Fibroblast of lung (primary cell): ENCODE results near the gene DAGLB. TPM values are rescaled to one million over a fixed set of nuclear protein-coding genes. Genes with fewer than 3 reads are reported as not detected.

Source experiments
- DNase-seq, 2 donors: peaks; one replicate each; pipeline versions ENCODE4 v3.0.0 to v3.0.0-alpha.2; 2010; ENCODE audit warnings: low read depth in 2 of 2
- H2AFZ ChIP-seq: 2 replicates; pipeline ENCODE4 v1.5.1; 2012; ENCODE audit warnings: low read length, control low read depth, inconsistent platforms
- H3K27ac ChIP-seq: 2 replicates; pipeline ENCODE4 v1.5.1; 2011; ENCODE audit warnings: low read length, control low read depth; ENCODE audit not compliant: insufficient read depth
- H3K27me3 ChIP-seq: 2 replicates; pipeline ENCODE4 v1.5.1; 2011; ENCODE audit warnings: mild to moderate bottlenecking, low read length; ENCODE audit not compliant: control insufficient read depth, insufficient read depth
- H3K36me3 ChIP-seq: 2 replicates; pipeline ENCODE4 v1.5.1; 2011; ENCODE audit warnings: low read length; ENCODE audit not compliant: control insufficient read depth, insufficient read depth
- H3K4me1 ChIP-seq: 2 replicates; pipeline ENCODE4 v1.5.1; 2011; ENCODE audit warnings: low read length; ENCODE audit not compliant: control insufficient read depth, insufficient read depth; ENCODE audit errors: extremely low read depth
- H3K4me2 ChIP-seq: 2 replicates; pipeline ENCODE4 v1.5.1; 2011; ENCODE audit warnings: low read length, control low read depth; ENCODE audit not compliant: insufficient read depth; ENCODE audit errors: extremely low read depth
- H3K4me3 ChIP-seq, 4 experiments: fragments of 200-600 bp in 1 of 4; sonication (generic) in 1 of 4; replicated peaks in 1 of 4; 2 replicates each; pipeline ENCODE4 v1.5.1; 2011 to 2016; ENCODE audit warnings: low read length in 4 of 4, low read depth in 3 of 4, mild to moderate bottlenecking in 3 of 4, control low read depth in 2 of 4, inconsistent platforms in 1 of 4, mixed read lengths in 1 of 4; ENCODE audit not compliant: insufficient read depth in 1 of 4; ENCODE audit errors: control extremely low read depth in 1 of 4
- H3K79me2 ChIP-seq: 2 replicates; pipeline ENCODE4 v1.5.1; 2012; ENCODE audit warnings: mild to moderate bottlenecking, low read length, inconsistent platforms; ENCODE audit not compliant: control insufficient read depth, insufficient read depth
- H3K9ac ChIP-seq: 2 replicates; pipeline ENCODE4 v1.5.1; 2011; ENCODE audit warnings: mild to moderate bottlenecking, low read length, control low read depth; ENCODE audit not compliant: insufficient read depth
- H3K9me3 ChIP-seq: 2 replicates; pipeline ENCODE4 v1.5.1; 2012; ENCODE audit warnings: low read depth, low read length; ENCODE audit not compliant: control insufficient read depth, insufficient read depth
- H4K20me1 ChIP-seq: 2 replicates; pipeline ENCODE4 v1.5.1; 2011; ENCODE audit warnings: low read length; ENCODE audit not compliant: control insufficient read depth, insufficient read depth; ENCODE audit errors: extremely low read depth
- CTCF ChIP-seq, 2 donors: IDR thresholded peaks in 1 of 2; conservative IDR thresholded peaks in 1 of 2; 1 replicate in 1 of 2; 2 replicates in 1 of 2; pipeline ENCODE4 v1.5.1; 2011 to 2012; ENCODE audit warnings: low read length in 2 of 2, control low read depth in 1 of 2, inconsistent platforms in 1 of 2, low read depth in 1 of 2, mild to moderate bottlenecking in 1 of 2
- EZH2 ChIP-seq: IDR thresholded peaks from 2 replicates; pipeline ENCODE4 v1.5.1; 2012; ENCODE audit warnings: low read length, control low read depth, mild to moderate bottlenecking; ENCODE audit errors: missing control alignments
- polyA plus RNA-seq, 2 donors: library from polyadenylated mRNA; depleted of rRNA in 1 of 2; stranded (reverse) in 1 of 2; unstranded in 1 of 2; fragments of >200 nt; gene quantifications; 2 replicates each; pipeline ENCODE4 v1.2.1, GENCODE V29; 2011 to 2012; ENCODE audit warnings: missing spikeins in 1 of 2
- total RNA-seq: library from RNA; depleted of rRNA; stranded (reverse); fragments of >200 nt; gene quantifications from 2 replicates; pipeline ENCODE4 v1.2.1, GENCODE V29; 2014

The DAGLB gene
- total and polyA plus RNA-seq, 2 donors (not counting 1 experiment from before 2014, with no cell fraction given): 17.3 to 22.6 TPM

GRCh38 chr7:6420680-6421079 is 27.1 kb downstream of the DAGLB start:
- Histone ChIP-seq H4K20me1 (no peaks in the 10 kb centered on the region), H3K9ac (no peak overlapping the region), H3K9me3 (no peaks in the 10 kb centered on the region), H3K36me3 (peaks cover 33% of the 10 kb centered on the region), H3K27ac (no peak overlapping the region), H3K4me3 (no peak overlapping the region), H3K27me3 (no peaks in the 10 kb centered on the region), H3K4me2 (no peak overlapping the region), H3K79me2 (no peaks in the 10 kb centered on the region), H2AFZ (no peak overlapping the region), H3K4me1 (no peaks in the 10 kb centered on the region)
- no peak for TF ChIP-seq EZH2
- no peak for TF ChIP-seq CTCF (conservative IDR thresholded peaks at IDR 0.05 in 1 of 2, IDR thresholded peaks at IDR 0.05 in 1 of 2; ENCODE audit: low read depth in 1 of 2, low read length in 2 of 2)
- DNase-seq: no peak

DNA sequence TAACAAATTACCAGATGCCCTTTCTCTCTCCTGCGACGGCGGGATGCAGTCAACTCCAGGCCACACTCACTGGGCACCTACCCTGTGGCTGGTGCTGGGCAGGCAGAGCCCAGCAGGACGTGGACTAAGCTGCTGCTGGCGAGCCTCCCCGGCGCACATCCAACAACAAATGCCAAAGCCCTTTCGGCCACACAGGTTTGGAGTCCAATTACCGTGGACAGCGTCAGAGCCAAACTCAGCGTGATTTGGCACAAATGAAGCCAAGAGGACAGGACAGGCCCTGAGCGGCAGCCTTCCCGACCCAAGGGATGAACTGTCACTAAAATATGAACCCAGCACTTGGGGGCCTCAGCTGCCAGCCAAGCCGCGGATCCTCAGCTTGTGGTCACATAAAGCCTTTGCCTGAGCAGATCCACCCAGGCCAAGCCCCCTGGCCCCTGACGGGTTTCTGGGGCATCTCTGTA is 28.4 kb downstream of the DAGLB start:
- Histone ChIP-seq H3K27ac (no peak overlapping the region), H3K27me3 (no peaks in the 10 kb centered on the region), H3K9ac (no peak overlapping the region), H3K9me3 (no peaks in the 10 kb centered on the region), H4K20me1 (no peaks in the 10 kb centered on the region), H3K4me1 (no peaks in the 10 kb centered on the region), H3K4me2 (no peak overlapping the region), H3K79me2 (no peaks in the 10 kb centered on the region), H2AFZ (no peak overlapping the region), H3K36me3 (peaks cover 32% of the 10 kb centered on the region), H3K4me3 (no peak overlapping the region)
- no peak for TF ChIP-seq EZH2
- TF ChIP-seq CTCF (conservative IDR thresholded peaks at IDR 0.05 in 1 of 2, IDR thresholded peaks at IDR 0.05 in 1 of 2; ENCODE audit: low read depth in 1 of 2, low read length in 2 of 2): no peak
- DNase-seq: peak in 1 of 2 donors; percentile 45

GRCh38 chr7:6417408-6417807 is 30.3 kb downstream of the DAGLB start:
- no peak overlapping the region for H3K9ac ChIP-seq
- peaks cover 36% of the 10 kb centered on the region for H3K36me3 ChIP-seq
- no peaks in the 10 kb centered on the region for H3K79me2 ChIP-seq
- no peaks in the 10 kb centered on the region for H3K9me3 ChIP-seq
- no peaks in the 10 kb centered on the region for H3K27me3 ChIP-seq
- no peaks in the 10 kb centered on the region for H3K4me1 ChIP-seq
- H3K27ac ChIP-seq: no peak overlapping the region
- H3K4me3 ChIP-seq: no peak overlapping the region
- no peak overlapping the region for H3K4me2 ChIP-seq
- no peaks in the 10 kb centered on the region for H4K20me1 ChIP-seq
- TF ChIP-seq EZH2 (no peak), CTCF (conservative IDR thresholded peaks at IDR 0.05 in 1 of 2, IDR thresholded peaks at IDR 0.05 in 1 of 2; ENCODE audit: low read depth in 1 of 2, low read length in 2 of 2) (no peak)
- no peak overlapping the region for H2AFZ ChIP-seq
- no peak for DNase-seq
